ENCODE data around the gene TMEM91.
"Not testable (repeated sequence)": the region's sequence is repeated elsewhere in the genome, so short reads cannot be mapped to it uniquely, and the experiment has no call there.

Gene TMEM91

GRCh38 chr19:41352609-41353465 is 23.5 kb upstream of the TMEM91 start:
- H3K4me3 ChIP-seq (ENCODE audit: low read length): peak overlapping the region; percentile 81
- no peak for DNase-seq (ENCODE audit: low read depth, low spot score)

- peak; percentile 79 for DNase-seq (ENCODE audit: low read depth, low spot score)
Observed at GRCh38 chr19:41353466-41354342, 22.6 kb upstream of the TMEM91 start, which contains the start of gene TGFB1. Gene TGFB1, minus strand, starts transcription at chr19:41353922. Its CDS starts 878 bp downstream, at chr19:41353044.

GRCh38 chr19:41354343-41354953 is 21.9 kb upstream of the TMEM91 start:
- DNase-seq (ENCODE audit: low read depth, low spot score): no peak
- H3K4me3 ChIP-seq (ENCODE audit: low read length): peak overlapping the region; percentile 49

More at GRCh38 chr19:41353466-41354342, 22.6 kb upstream of the TMEM91 start, which contains the start of gene TGFB1:
- H3K4me3 ChIP-seq (ENCODE audit: low read length): peak within 1 kb of the TSS; percentile 81

GRCh38 chr19:41355035-41355434 is 21.3 kb upstream of the TMEM91 start:
- DNase-seq (ENCODE audit: low read depth, low spot score): no peak

GRCh38 chr19:41355802-41356201 is 20.5 kb upstream of the TMEM91 start:
- H3K4me3 ChIP-seq (ENCODE audit: low read length): no peak overlapping the region
- DNase-seq (ENCODE audit: low read depth, low spot score): no peak

More at GRCh38 chr19:41355035-41355434, 21.3 kb upstream of the TMEM91 start:
- no peak overlapping the region for H3K4me3 ChIP-seq (ENCODE audit: low read length)

- H3K4me3 ChIP-seq (ENCODE audit: low read length): no peak overlapping the region
- DNase-seq (ENCODE audit: low read depth, low spot score): no peak
Observed at GRCh38 chr19:41356984-41357739, 19.2 kb upstream of the TMEM91 start.

GRCh38 chr19:41357746-41358145 is 18.6 kb upstream of the TMEM91 start:
- H3K4me3 ChIP-seq (ENCODE audit: low read length): no peak overlapping the region
- DNase-seq (ENCODE audit: low read depth, low spot score): no peak

GRCh38 chr19:41359741-41360140 is 16.6 kb upstream of the TMEM91 start:
- no peak overlapping the region for H3K4me3 ChIP-seq (ENCODE audit: low read length)
- no peak for DNase-seq (ENCODE audit: low read depth, low spot score)

GRCh38 chr19:41362143-41362847 is 14.0 kb upstream of the TMEM91 start:
- H3K4me3 ChIP-seq (ENCODE audit: low read length): no peak overlapping the region
- DNase-seq (ENCODE audit: low read depth, low spot score): no peak

GRCh38 chr19:41363371-41363752 is 13.0 kb upstream of the TMEM91 start:
- H3K4me3 ChIP-seq (ENCODE audit: low read length): peak overlapping the region; percentile 92
- DNase-seq (ENCODE audit: low read depth, low spot score): no peak

- peak within 1 kb of the TSS; percentile 92 for H3K4me3 ChIP-seq (ENCODE audit: low read length)
- peak; percentile 98 for DNase-seq (ENCODE audit: low read depth, low spot score)
Observed at GRCh38 chr19:41363753-41364523, 12.4 kb upstream of the TMEM91 start, which contains the start of gene B9D2. Gene B9D2, minus strand, starts transcription at chr19:41364149. Its CDS starts 630 bp downstream, at chr19:41363519.

- peak overlapping the region; percentile 92 for H3K4me3 ChIP-seq (ENCODE audit: low read length)
- no peak for DNase-seq (ENCODE audit: low read depth, low spot score)
Observed at GRCh38 chr19:41364524-41365391, 11.6 kb upstream of the TMEM91 start.

GRCh38 chr19:41366089-41366488 is 10.2 kb upstream of the TMEM91 start:
- DNase-seq (ENCODE audit: low read depth, low spot score): peak; percentile 41
- H3K4me3 ChIP-seq (ENCODE audit: low read length): no peak overlapping the region

- DNase-seq (ENCODE audit: low read depth, low spot score): no peak
- H3K4me3 ChIP-seq (ENCODE audit: low read length): no peak overlapping the region
Observed at GRCh38 chr19:41367848-41368301, 8.5 kb upstream of the TMEM91 start.

GRCh38 chr19:41369769-41370168 is 6.6 kb upstream of the TMEM91 start:
- no peak overlapping the region for H3K4me3 ChIP-seq (ENCODE audit: low read length)
- no peak for DNase-seq (ENCODE audit: low read depth, low spot score)

GRCh38 chr19:41371119-41371518 is 5.2 kb upstream of the TMEM91 start:
- not testable (repeated sequence) for H3K4me3 ChIP-seq (ENCODE audit: low read length); DNase-seq (ENCODE audit: low read depth, low spot score)
